HL-60 (cell line): ENCODE data around the gene RSAD1.

ENCODE experiments used
- DNase-seq, 2 experiments: peaks; one replicate each; pipeline ENCODE4 v3.0.0-alpha.2; 2010 to 2020; ENCODE audit warnings: low read depth in 1 of 2, low spot score in 1 of 2
- H3K27ac ChIP-seq: fragments of 250-450 bp; sonication (Bioruptor Pico); replicated peaks from 2 replicates; pipeline ENCODE4 v1.5.1; 2020; ENCODE audit warnings: mild to moderate bottlenecking, moderate library complexity
- H3K27me3 ChIP-seq: fragments of 250-450 bp; sonication (Bioruptor Pico); 2 replicates; pipeline ENCODE4 v1.5.1; 2021; ENCODE audit warnings: mild to moderate bottlenecking, moderate library complexity; ENCODE audit not compliant: insufficient read depth, poor library complexity, severe bottlenecking
- H3K4me3 ChIP-seq: replicated peaks from 2 replicates; pipeline ENCODE4 v1.5.1; 2011; ENCODE audit warnings: mild to moderate bottlenecking, control low read depth, low read length; ENCODE audit not compliant: insufficient read depth
- GABPA ChIP-seq: IDR thresholded peaks from 2 replicates; pipeline ENCODE4 v1.6.1; 2012; ENCODE audit warnings: low read depth
- POLR2AphosphoS5 ChIP-seq: IDR thresholded peaks from 2 replicates; pipeline ENCODE4 v1.6.1; 2012; ENCODE audit warnings: low read depth
- SPI1 ChIP-seq: IDR thresholded peaks from 2 replicates; pipeline ENCODE4 v1.6.1; 2012; ENCODE audit warnings: low read depth, mild to moderate bottlenecking, borderline replicate concordance
- TF ChIP-seq, protein P1 (sequence below): IDR thresholded peaks from 2 replicates; pipeline ENCODE4 v1.6.1; 2012; ENCODE audit warnings: low read depth; ENCODE audit not compliant: insufficient replicate concordance
- TF ChIP-seq, protein P2 (sequence below): IDR thresholded peaks from one replicate; pipeline ENCODE4 v1.5.1; 2011; ENCODE audit warnings: low read length, control low read depth, inconsistent platforms; ENCODE audit not compliant: insufficient read depth

Gene RSAD1

DNA sequence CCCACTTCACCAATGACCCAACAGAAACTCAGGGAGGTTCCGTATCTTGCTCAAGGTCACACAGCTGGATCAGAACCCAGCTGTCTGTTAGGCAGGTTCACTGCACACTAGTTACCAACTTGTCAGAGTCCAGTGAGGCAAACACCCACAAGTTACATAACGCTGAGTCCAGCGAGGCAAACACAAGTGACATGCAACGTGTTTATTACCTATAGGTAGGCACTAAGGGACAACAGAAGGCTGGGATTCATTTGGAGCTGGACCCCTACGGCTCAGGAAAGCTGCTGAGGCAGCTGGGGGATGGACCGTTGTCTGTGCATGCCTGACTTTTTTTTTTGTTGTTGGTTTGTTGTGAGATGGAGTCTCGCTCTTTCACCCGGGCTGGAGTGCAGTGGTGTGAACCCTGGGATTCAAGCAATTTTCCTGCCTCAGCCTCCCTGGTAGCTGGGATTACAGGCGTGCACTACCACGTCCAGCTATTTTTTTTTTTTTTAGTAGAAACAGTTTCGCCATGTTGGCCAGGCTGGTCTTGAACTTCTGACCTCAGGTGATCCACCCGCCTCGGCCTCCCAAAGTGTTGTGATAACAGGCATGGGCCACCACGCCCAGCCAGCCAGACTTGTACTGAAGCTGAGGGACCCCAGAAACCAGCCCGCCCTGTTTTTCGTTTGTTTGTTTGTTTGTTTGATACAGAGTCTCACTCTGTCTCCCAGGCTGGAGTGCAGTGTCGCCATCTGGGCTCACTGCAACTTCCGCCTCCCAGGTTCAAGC, 1.9 kb upstream of the RSAD1 start:
- DNase-seq, result no peak
- Histone ChIP-seq H3K27ac (no peak overlapping the region), H3K27me3 (no peaks in the 10 kb centered on the region), H3K4me3 (no peak overlapping the region)
- TF ChIP-seq POLR2AphosphoS5 (no peak), SPI1 (no peak), GABPA (no peak)
- TF ChIP-seq, protein P1, sequence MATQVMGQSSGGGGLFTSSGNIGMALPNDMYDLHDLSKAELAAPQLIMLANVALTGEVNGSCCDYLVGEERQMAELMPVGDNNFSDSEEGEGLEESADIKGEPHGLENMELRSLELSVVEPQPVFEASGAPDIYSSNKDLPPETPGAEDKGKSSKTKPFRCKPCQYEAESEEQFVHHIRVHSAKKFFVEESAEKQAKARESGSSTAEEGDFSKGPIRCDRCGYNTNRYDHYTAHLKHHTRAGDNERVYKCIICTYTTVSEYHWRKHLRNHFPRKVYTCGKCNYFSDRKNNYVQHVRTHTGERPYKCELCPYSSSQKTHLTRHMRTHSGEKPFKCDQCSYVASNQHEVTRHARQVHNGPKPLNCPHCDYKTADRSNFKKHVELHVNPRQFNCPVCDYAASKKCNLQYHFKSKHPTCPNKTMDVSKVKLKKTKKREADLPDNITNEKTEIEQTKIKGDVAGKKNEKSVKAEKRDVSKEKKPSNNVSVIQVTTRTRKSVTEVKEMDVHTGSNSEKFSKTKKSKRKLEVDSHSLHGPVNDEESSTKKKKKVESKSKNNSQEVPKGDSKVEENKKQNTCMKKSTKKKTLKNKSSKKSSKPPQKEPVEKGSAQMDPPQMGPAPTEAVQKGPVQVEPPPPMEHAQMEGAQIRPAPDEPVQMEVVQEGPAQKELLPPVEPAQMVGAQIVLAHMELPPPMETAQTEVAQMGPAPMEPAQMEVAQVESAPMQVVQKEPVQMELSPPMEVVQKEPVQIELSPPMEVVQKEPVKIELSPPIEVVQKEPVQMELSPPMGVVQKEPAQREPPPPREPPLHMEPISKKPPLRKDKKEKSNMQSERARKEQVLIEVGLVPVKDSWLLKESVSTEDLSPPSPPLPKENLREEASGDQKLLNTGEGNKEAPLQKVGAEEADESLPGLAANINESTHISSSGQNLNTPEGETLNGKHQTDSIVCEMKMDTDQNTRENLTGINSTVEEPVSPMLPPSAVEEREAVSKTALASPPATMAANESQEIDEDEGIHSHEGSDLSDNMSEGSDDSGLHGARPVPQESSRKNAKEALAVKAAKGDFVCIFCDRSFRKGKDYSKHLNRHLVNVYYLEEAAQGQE, result no peak
- TF ChIP-seq, protein P2, sequence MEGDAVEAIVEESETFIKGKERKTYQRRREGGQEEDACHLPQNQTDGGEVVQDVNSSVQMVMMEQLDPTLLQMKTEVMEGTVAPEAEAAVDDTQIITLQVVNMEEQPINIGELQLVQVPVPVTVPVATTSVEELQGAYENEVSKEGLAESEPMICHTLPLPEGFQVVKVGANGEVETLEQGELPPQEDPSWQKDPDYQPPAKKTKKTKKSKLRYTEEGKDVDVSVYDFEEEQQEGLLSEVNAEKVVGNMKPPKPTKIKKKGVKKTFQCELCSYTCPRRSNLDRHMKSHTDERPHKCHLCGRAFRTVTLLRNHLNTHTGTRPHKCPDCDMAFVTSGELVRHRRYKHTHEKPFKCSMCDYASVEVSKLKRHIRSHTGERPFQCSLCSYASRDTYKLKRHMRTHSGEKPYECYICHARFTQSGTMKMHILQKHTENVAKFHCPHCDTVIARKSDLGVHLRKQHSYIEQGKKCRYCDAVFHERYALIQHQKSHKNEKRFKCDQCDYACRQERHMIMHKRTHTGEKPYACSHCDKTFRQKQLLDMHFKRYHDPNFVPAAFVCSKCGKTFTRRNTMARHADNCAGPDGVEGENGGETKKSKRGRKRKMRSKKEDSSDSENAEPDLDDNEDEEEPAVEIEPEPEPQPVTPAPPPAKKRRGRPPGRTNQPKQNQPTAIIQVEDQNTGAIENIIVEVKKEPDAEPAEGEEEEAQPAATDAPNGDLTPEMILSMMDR, result no peak

DNA sequence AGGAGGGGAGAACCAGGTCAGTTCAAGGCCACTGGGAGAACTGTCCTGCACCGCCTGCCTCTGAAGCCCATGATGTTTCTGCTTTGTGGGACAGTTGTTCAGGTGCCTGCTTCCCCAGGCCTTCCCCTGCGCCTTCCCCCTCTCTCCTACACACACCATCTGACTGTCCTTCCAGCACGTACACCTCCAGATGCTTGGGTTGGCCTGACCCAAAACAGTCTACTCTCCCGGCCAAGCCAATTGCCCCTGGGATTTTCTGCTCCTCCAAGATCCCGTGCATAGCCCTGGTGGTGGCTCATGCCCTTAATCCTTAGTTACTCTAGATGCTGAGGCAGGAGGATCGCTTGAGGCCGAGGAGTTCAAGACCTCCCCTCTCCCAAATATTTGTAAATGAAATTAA, 684 bp upstream of the RSAD1 start:
- H3K27me3 ChIP-seq, result no peaks in the 10 kb centered on the region
- no peak overlapping the region; the same call in 1 of the 2 replicates for H3K4me3 ChIP-seq
- no peak for DNase-seq
- TF ChIP-seq, protein P1, result no peak
- TF ChIP-seq POLR2AphosphoS5, result no peak
- no peak for TF ChIP-seq SPI1
- TF ChIP-seq, protein P2, result no peak
- no peak for TF ChIP-seq GABPA
- H3K27ac ChIP-seq, result peak overlapping the region; percentile 59

DNA sequence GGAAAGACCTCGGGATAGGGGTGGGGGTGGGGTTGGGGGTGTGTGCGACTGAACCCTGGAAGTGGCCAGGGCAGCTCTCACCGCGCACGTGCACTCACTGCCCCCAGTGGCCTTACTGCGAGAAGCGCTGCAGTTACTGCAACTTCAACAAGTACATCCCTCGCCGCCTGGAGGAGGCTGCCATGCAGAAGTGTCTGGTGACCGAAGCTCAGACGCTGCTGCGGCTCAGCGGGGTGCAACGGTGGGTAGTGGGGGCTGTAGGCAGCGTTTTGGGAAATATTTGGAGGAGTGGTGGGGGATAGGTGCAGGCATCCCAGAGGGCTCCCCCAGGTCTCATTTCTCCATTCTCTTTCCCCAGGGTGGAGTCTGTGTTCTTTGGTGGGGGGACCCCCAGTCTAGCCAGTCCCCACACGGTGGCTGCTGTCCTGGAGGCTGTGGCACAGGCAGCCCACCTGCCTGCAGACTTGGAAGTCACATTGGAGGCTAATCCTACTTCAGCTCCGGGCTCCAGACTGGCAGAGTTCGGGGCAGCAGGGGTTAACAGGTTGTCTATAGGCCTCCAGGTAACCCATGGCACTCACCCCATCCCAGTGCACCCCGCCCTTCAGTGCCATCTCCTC, 972 bp downstream of the RSAD1 start:
- peak overlapping the region; percentile 78 for H3K4me3 ChIP-seq
- no peaks in the 10 kb centered on the region for H3K27me3 ChIP-seq
- no peak overlapping the region for H3K27ac ChIP-seq
- DNase-seq, result peak; percentile 83 to 89
- TF ChIP-seq, protein P2, result peak; percentile 69
- no peak for TF ChIP-seq SPI1
